Mammary epithelial cell (primary cell): ENCODE measurements around the gene NCKAP5.

Experiments used
- EZH2 ChIP-seq: IDR thresholded peaks from 2 replicates; pipeline ENCODE4 v1.6.1; 2012; ENCODE audit warnings: low read length, inconsistent platforms, borderline replicate concordance
- TF ChIP-seq, protein P1 (sequence below), 2 donors: IDR thresholded peaks in 1 of 2; conservative IDR thresholded peaks in 1 of 2; 2 replicates each; pipeline ENCODE4 v1.5.1; 2011 to 2012; ENCODE audit warnings: inconsistent platforms in 2 of 2, low read length in 2 of 2, mild to moderate bottlenecking in 2 of 2, control low read depth in 1 of 2, low read depth in 1 of 2; ENCODE audit not compliant: insufficient read depth in 1 of 2; ENCODE audit errors: extremely low read depth in 1 of 2

DNA sequence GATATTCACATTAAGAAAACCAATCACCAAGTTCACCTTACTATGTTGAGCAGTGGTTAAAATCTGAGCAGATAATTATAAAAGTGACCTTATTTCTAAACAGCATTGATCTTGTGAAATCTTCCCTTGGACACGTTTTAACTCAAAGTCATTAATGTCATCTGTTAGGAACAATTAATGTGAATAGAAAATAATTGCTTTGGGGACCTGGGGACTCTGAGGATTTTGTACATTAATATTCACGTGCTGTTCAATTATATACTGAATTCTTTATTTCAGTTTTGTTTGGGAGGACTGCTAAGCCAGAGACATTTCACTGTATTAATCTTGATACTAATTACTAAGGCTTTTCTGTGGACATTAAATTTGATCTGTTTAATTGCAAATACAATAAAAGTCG is 771.2 kb downstream of the NCKAP5 start:
- TF ChIP-seq, protein P1, sequence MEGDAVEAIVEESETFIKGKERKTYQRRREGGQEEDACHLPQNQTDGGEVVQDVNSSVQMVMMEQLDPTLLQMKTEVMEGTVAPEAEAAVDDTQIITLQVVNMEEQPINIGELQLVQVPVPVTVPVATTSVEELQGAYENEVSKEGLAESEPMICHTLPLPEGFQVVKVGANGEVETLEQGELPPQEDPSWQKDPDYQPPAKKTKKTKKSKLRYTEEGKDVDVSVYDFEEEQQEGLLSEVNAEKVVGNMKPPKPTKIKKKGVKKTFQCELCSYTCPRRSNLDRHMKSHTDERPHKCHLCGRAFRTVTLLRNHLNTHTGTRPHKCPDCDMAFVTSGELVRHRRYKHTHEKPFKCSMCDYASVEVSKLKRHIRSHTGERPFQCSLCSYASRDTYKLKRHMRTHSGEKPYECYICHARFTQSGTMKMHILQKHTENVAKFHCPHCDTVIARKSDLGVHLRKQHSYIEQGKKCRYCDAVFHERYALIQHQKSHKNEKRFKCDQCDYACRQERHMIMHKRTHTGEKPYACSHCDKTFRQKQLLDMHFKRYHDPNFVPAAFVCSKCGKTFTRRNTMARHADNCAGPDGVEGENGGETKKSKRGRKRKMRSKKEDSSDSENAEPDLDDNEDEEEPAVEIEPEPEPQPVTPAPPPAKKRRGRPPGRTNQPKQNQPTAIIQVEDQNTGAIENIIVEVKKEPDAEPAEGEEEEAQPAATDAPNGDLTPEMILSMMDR (conservative IDR thresholded peaks at IDR 0.05 in 1 of 2, IDR thresholded peaks at IDR 0.05 in 1 of 2; ENCODE audit: extremely low read depth in 1 of 2, insufficient read depth in 1 of 2, low read depth in 1 of 2, low read length in 2 of 2) = no peak
- no peak for TF ChIP-seq EZH2
